HUES6 (cell line): Measurements from ENCODE around the gene PTPRZ1.

ENCODE experiments used
- H3K27ac ChIP-seq: 2 replicates; pipeline ENCODE4 v1.7.0; 2013; ENCODE audit warnings: low read depth, mild to moderate bottlenecking, low read length, inconsistent platforms
- H3K27me3 ChIP-seq: 2 replicates; pipeline ENCODE4 v1.6.1; 2013; ENCODE audit warnings: low read length; ENCODE audit not compliant: control insufficient read depth, insufficient read depth
- H3K36me3 ChIP-seq: 2 replicates; pipeline ENCODE4 v1.6.1; 2013; ENCODE audit warnings: low read length; ENCODE audit not compliant: control insufficient read depth, insufficient read depth
- H3K4me1 ChIP-seq: 2 replicates; pipeline ENCODE4 v1.6.1; 2013; ENCODE audit warnings: low read length; ENCODE audit not compliant: control insufficient read depth, insufficient read depth
- H3K4me3 ChIP-seq: 2 replicates; pipeline ENCODE4 v1.5.1; 2013; ENCODE audit warnings: low read depth, low read length
- H3K9ac ChIP-seq: one replicate; pipeline ENCODE4 v1.6.1; 2013; ENCODE audit warnings: mild to moderate bottlenecking, low read length
- H3K9me3 ChIP-seq: 2 replicates; pipeline ENCODE4 v1.6.1; 2013; ENCODE audit warnings: low read depth, low read length; ENCODE audit not compliant: control insufficient read depth, insufficient read depth

Gene PTPRZ1

DNA sequence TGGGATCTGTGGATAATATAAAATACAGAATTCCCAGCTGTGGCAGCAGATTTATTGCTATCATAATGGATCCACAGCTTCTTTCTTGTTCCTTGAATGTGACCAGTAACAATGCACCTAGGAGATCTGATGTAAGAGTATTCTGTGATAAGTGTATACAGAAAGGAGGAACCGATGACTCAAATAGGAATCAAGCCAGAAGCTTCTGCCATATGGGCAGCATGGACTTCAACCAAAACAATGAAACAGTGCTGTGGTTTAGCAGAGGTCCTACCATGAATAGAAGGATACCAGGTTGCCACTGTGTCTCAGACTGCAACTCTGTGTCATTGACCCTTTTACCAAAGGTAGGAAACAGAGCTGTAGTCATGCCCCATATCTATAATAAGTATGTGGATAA is 81.8 kb downstream of the PTPRZ1 start:
- peaks cover 45% of the 10 kb centered on the region for H3K4me1 ChIP-seq
- H3K27me3 ChIP-seq = no peaks in the 10 kb centered on the region
- 0 out of 2 replicates have a peak overlapping the region, but pooled peaks have one; percentile 4 for H3K27ac ChIP-seq
- H3K36me3 ChIP-seq = peaks cover 4% of the 10 kb centered on the region; the same call in 1 of the 2 replicates
- H3K9ac ChIP-seq = no peak overlapping the region
- H3K4me3 ChIP-seq = no peak overlapping the region
- peaks cover 3% of the 10 kb centered on the region; the same call in 1 of the 2 replicates for H3K9me3 ChIP-seq

DNA sequence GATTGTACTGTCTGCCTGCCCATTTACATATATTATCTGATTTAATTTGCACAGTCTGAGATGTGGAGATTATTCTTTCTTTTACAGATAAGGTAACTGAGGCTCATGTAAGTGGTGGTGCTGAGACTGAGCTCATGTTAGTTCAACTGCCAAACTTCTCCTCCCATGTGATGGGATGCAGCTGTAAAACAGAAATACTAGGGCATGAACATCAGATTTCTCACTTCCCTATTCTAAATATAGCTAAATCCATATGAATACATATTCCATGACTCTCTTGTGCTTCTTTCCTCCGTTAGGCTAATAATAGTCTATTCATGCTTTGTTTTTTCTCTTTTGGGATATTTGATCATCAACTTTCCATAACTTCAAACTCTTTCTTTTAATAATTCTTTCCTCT is 84.7 kb downstream of the PTPRZ1 start:
- Histone ChIP-seq H3K9me3 (no peaks in the 10 kb centered on the region), H3K27me3 (no peaks in the 10 kb centered on the region), H3K27ac (no peak overlapping the region), H3K4me3 (no peak overlapping the region), H3K9ac (no peak overlapping the region), H3K36me3 (no peaks in the 10 kb centered on the region), H3K4me1 (peaks cover 38% of the 10 kb centered on the region)

DNA sequence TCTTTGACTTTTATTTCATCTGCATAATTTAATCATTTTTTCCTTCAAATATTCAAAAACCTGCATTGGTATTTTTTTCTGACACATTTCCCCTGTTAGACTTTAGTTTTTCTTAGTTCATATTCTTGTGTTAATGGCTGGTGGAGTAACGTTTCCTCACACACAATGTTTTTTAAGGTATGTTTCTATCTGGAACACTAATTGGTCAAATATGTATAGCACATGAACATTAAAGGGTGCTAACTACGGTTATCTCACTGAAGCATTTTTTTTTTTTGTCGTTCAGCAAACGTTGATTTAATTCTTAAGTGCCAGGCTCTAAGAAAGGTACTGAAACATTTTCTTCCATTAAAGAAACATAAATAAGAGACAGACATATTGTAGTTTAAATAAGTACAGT is 87.7 kb downstream of the PTPRZ1 start:
- peaks cover 16% of the 10 kb centered on the region for H3K4me1 ChIP-seq
- no peaks in the 10 kb centered on the region for H3K27me3 ChIP-seq
- no peaks in the 10 kb centered on the region for H3K36me3 ChIP-seq
- H3K4me3 ChIP-seq = no peak overlapping the region
- H3K9me3 ChIP-seq = no peaks in the 10 kb centered on the region
- peak overlapping the region; percentile 44; the same call in 1 of the 2 replicates for H3K27ac ChIP-seq
- H3K9ac ChIP-seq = no peak overlapping the region

DNA sequence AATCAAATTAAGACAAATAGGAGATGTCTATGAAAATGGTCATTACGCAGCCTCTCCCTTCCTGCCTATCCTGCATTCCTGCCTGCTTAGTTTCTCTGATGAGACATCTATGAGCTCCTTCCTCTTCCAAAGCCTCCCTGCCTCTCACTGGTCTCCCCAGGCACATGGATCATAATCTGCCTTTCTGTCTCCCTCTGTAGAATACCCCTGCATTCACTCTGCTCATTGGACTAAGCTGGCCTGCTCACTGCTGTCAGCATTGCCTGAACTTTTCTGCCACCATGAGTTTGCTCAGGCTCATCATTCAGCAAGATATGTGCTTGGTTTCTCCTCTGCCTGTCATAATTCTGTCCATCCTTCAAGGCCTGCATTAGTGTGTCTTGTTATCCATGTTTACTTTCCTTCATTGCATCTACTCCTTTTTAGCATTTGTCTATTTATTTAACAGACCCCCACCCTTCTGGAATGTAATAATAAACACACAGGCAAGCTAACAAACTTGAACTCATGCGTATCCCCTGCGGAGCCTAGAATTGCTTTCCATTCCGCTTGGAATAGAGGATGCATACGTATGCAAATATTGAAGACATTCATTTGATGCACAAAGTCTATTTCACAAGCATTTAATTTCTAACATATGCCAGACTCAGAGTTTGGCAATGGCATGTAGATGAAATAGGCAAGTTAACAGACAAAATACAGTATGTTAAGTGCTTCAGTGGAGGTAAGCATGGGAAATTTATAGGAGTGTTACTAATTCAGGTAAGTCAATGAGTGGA is 88.3 kb downstream of the PTPRZ1 start:
- Histone ChIP-seq H3K27ac (peak overlapping the region; percentile 44), H3K4me3 (no peak overlapping the region), H3K9ac (no peak overlapping the region), H3K4me1 (peaks cover 20% of the 10 kb centered on the region), H3K36me3 (no peaks in the 10 kb centered on the region), H3K9me3 (no peaks in the 10 kb centered on the region), H3K27me3 (no peaks in the 10 kb centered on the region)

DNA sequence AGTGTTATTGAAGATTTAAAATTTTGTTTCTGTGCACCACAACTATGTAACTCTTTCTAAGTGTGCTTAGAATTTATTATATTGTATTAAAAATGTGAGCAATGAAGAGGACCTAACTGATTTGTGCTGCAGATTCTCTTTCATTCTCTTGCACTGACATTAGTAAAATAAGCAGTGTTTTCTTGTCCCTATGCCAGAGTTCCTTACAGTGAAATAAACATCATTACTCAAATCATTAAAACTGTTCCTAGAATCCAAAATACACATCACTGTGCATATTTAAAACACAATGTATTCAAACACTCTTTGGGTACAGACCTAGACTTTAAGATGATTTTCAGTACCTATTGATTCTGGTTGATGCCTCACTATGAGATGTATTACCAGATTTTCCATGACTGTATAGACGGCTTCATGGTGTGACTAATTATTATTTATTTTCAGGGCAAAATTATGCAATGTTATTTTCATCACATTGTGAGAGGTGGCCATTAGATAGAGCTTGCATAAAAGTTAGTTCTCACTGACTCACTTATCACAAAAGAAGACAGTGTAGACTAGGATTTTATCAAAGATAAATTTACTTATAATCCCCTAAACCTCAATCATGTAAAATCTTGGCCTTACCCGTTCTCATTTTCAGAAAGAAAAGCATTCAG is 93.4 kb downstream of the PTPRZ1 start:
- H3K36me3 ChIP-seq = peaks cover 9% of the 10 kb centered on the region
- H3K27me3 ChIP-seq = no peaks in the 10 kb centered on the region
- no peak overlapping the region for H3K9ac ChIP-seq
- H3K27ac ChIP-seq = peak overlapping the region; percentile 58; the same call in 1 of the 2 replicates
- H3K4me3 ChIP-seq = no peak overlapping the region
- H3K9me3 ChIP-seq = no peaks in the 10 kb centered on the region
- H3K4me1 ChIP-seq = peaks cover 24% of the 10 kb centered on the region

DNA sequence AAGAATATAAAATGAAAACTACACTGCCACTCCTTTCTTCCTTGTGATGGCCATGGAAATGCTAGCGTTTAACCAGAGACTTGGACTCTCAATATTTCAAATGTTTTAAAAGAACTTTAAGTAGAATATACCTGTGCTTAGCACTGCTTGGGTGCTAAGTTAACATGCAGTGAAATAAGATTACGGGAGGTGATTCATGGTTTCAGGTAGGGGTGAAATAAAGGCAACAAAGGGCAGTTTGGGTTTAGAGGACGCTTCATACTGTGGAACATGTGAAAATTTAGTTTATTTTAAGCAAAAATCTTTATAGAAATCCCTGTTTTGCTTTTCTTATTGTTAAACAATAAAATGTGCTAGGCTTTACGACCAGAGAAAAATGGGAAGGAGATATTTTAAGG is 94.0 kb downstream of the PTPRZ1 start:
- Histone ChIP-seq H3K4me3 (no peak overlapping the region), H3K36me3 (peaks cover 9% of the 10 kb centered on the region), H3K27ac (peak overlapping the region; percentile 58), H3K9ac (no peak overlapping the region), H3K9me3 (no peaks in the 10 kb centered on the region), H3K27me3 (no peaks in the 10 kb centered on the region), H3K4me1 (peaks cover 21% of the 10 kb centered on the region; the same call in 1 of the 2 replicates)

DNA sequence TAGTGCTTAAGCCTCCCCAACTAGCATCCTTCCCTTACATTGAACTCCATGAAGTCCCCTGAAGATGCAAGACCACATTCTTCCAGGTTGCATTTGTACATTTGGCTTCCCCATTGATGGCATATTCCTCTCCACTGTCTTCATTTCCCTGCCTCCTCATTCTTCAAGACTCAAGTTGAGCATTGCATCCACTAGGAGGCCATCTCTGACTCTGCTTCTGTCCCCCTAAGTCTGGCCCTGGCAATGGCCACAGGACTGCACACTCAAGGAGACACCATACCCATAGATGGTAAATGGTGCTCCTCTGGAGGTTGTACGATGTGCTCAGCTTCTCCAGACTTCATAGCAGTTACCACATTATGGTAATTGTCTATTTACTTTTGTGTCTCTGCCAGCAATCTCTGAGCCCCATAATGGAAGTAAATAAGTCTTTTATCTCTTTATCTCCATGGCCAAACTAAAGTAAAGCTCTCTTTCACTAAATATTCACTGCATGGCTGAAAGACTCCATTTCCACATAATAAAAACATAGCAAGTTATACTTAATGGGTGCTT is 112.6 kb downstream of the PTPRZ1 start:
- Histone ChIP-seq H3K9me3 (no peaks in the 10 kb centered on the region), H3K36me3 (peaks cover 58% of the 10 kb centered on the region), H3K4me3 (no peak overlapping the region), H3K9ac (no peak overlapping the region), H3K27ac (no peak overlapping the region), H3K27me3 (no peaks in the 10 kb centered on the region), H3K4me1 (no peaks in the 10 kb centered on the region)

DNA sequence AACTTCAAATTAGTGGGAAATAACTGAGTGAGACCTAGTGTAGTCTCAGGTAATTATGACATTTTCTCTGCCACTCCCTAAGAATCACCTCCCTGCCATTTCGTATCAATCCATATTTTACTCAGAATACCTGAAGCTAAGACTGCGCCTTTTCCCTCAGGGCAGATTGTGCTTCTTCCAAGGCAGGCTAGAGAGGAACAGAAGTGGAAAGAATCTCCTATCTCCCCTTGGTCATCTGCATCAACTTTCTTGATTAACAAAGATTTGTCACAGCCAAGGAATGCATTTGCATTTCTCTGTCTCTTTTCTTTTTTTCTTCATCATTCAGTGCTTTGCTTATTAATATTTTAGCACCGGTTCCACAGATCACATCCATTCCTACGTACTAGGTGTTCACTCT is 119.1 kb downstream of the PTPRZ1 start:
- Histone ChIP-seq H3K4me1 (peaks cover 5% of the 10 kb centered on the region; the same call in 1 of the 2 replicates), H3K9ac (no peak overlapping the region), H3K36me3 (peaks cover 18% of the 10 kb centered on the region), H3K4me3 (no peak overlapping the region), H3K27ac (no peak overlapping the region), H3K27me3 (no peaks in the 10 kb centered on the region), H3K9me3 (no peaks in the 10 kb centered on the region)

DNA sequence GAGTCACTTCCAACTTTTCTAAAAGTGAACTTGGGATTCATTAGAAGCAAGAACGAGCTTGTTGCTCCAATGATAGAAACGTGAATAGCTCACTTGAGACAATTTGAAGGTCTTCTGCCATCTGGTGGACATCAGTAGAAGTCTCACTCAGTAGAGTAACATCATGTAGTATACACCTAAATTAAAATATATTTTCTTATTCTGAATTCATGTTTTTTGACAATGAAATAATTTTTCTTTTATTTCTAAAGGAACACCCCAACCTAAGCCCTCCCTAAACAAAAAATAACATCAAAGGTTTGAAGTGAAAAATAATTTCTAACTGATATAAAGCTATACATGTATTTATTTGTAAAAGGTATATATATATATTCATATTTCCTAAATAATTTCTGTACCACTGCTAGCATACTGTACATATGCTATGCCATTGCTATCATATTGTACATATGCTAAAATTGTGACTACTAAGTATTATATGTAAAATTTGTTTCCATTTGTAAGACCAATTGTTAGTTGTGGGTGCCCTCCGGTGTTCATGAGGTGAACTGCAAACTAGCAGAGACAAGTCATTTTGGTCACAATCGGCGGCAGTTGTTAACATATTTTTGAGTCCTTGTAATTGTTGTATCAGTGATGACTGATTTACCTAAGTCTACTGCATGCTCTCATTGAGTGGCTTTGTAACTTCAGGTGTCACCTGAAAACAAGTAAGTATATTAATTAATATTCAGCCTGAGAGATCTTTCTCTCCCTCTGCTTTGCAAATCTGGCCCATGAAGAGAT is 121.9 kb downstream of the PTPRZ1 start:
- H3K36me3 ChIP-seq = peaks cover 27% of the 10 kb centered on the region
- no peaks in the 10 kb centered on the region for H3K9me3 ChIP-seq
- no peak overlapping the region for H3K27ac ChIP-seq
- H3K4me1 ChIP-seq = peaks cover 5% of the 10 kb centered on the region; the same call in 1 of the 2 replicates
- H3K27me3 ChIP-seq = no peaks in the 10 kb centered on the region
- no peak overlapping the region for H3K9ac ChIP-seq
- no peak overlapping the region for H3K4me3 ChIP-seq

DNA sequence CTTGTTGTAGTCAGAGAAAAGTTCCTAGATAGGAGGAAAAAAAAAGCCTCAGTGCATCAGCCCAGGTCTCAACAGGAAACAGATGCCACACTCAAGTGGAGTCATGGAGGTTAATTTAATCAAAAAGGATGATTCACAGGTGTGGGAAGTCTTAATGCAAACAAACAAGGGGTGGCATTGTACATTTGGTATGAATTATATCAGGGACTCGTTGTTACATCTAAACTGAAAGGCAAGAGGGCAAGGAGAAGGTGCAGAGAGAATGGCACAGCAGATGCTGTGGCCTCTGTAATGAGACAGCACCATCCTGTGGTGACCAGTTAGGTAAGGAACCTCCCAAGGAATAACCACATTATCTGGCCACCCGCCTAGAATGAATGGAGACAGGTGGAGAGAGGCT is 133.7 kb downstream of the PTPRZ1 start:
- H3K27me3 ChIP-seq = no peaks in the 10 kb centered on the region
- H3K36me3 ChIP-seq = peaks cover 18% of the 10 kb centered on the region
- no peak overlapping the region for H3K4me3 ChIP-seq
- no peaks in the 10 kb centered on the region for H3K4me1 ChIP-seq
- no peak overlapping the region for H3K9ac ChIP-seq
- no peaks in the 10 kb centered on the region for H3K9me3 ChIP-seq
- H3K27ac ChIP-seq = no peak overlapping the region
